HG02623 (cell line): ENCODE data around the gene POLG.

Experiments used
- ATAC-seq: cut with Tn5 transposase; IDR thresholded peaks from one replicate; pipeline ENCODE4 v1.9.1; 2021; ENCODE audit warnings: moderate library complexity; ENCODE audit not compliant: unreplicated experiment

POLG gene

DNA sequence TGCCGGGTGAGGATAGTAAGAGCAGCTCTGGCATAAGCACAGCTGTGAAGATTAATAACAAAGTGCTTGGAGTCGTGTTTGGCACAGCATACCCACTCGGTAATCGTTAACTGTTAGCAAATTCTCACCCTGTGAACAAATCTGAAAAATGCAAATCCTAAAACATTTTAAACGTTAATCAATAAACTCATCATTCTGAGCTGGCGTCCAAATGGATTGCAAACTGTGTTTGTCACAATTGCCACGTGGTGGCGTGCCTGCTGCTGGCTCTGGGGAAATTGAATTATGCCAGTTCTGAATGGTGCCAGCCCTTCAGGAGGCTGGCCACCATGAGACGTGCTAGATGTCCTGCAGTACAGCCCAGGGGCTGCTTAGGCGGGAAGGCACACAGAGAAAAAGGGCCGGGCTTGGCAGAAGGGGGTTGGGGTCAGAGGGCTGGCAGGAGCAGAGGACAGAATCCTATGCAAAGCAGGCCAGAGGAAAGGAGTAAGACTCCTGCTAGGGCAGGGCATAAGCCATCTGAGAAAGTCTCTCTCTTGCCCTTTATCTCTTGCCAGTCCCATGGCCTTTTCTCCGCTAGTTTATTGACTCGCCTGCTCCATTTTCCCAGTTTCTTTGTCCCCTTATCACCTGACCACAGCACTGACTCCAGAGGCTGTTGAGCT is 22.1 kb upstream of the POLG start:
- no peak for ATAC-seq

GRCh38 chr15:89353991-89354390 is 19.4 kb upstream of the POLG start:
- no peak for ATAC-seq

DNA sequence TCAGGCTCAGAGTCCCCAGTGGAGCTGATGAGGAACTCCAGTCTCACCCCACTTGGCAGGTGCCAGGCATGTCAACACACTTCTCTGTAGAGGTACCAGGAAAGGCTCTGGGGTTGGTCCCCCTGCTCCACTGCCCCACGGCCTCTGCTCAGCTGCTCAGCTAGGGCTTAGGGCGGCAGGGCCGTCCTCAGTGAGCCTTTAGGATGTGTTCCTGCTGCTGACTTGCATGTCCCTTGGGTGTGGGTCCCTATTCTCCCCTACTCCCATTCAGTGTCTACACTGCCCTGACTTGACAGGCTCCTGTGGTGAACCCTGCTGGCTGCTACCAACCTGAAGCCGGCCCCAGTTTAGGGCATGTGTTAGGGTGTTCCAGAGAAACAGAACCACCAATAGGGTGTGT is 17.9 kb upstream of the POLG start:
- ATAC-seq: no peak

DNA sequence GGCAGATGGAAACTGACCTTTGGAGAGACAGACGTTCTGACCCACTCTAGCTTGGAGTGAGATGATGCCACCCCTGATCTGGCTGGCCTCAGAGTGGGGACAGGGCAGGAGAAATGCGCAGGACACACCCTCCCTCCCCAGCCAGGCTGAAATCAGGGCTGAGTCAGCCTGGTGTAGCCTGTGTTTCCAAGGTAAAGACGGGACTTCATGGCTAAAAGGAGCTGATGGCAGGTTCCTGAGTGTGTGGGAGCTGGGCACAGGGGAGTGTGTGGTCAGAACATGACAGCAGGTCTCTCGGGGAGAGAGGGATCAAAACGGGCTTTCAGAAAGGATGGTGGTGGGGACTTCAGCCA is 14.6 kb upstream of the POLG start:
- no peak for ATAC-seq

DNA sequence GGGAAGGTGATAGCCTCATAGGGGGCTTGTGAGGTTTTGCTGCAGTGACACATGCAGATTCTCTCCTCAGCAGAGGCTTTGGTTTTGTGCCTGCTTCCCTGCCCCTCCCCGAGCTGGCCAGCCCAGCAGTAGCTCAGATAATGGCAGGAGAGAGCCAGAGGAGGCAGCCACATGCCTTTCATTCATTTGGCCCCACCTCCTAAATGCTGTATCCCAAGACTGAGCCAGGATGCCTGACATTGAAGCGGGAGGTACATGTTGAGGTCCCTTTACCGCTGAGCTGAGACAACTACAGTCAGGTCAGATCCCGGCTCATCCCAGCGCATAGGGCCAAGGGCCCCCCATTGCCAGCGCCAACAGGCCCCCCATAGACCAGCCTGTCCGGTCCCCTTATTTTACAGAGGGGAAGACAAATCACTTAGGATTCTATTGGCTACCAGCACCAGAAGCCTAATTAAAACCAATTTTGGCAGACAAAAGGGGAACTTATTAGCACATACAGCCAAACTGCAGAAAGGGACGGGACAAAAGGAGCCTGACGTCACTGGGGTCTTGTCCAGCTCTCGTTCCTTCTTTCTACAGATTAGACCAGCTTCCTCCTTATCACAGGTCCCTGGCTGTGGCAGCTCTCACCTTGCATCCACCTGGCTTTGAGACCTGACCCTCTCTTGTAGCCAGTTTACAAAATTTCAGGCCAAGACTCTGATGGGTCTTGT is 12.1 kb upstream of the POLG start:
- ATAC-seq: no peak

- no peak for ATAC-seq
Measured at GRCh38 chr15:89345248-89345647, 10.6 kb upstream of the POLG start.

DNA sequence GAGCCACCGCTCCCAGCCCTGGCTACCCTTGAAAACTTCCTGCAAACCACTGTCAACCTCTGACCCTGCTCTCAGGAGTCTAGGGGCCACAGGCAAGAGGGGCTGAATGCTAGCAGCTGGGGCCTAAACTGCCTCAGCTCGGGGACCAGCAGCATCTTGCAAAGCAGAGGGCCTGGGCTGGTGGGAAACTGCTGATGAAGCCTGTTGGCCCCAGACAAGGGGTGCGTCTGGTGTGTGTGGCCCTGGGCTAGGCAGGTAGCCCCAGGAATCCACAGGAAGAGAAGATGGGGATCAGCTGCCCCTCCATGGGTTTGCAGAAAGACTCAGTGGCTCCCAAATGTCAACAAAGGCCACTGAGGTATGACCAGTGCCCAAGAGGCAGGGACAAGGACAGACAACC is 8.2 kb upstream of the POLG start:
- no peak for ATAC-seq

DNA sequence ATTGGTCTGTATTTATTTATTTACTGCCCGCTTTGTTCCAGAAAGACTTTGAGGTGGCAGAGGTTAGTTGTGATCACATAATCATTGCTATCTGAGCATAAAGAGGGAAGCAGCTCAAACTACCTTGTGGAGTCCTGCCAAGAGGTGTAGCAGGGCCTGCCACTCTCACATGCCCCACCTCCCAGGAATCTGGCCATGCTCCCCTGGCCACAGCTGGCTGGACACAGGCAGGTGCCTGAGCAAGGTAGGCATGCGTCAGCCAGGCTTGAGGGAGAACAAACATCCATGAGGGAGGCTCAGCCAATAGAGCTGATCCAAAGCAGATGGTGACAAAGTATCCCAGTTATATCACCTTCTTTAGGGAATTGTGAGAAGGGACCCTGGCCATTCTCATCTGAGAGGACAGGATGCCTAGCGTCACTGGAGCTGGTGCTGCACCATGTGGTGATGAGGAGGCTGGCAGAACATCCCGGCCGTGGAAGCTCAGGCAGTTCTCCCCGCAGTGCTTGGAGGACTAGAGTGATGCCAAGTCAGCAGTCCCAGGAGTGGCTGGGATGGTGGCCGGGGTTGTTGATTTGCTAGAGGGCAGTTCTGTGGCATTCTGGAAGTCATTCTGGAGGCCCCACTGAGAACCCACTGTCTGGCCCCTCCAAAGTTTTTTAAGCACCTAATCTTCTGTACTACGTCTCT is 6.8 kb upstream of the POLG start:
- no peak for ATAC-seq

- no peak for ATAC-seq
Measured at GRCh38 chr15:89340573-89340972, 5.9 kb upstream of the POLG start.

- no peak for ATAC-seq
Measured at GRCh38 chr15:89338036-89338435, 3.4 kb upstream of the POLG start.

DNA sequence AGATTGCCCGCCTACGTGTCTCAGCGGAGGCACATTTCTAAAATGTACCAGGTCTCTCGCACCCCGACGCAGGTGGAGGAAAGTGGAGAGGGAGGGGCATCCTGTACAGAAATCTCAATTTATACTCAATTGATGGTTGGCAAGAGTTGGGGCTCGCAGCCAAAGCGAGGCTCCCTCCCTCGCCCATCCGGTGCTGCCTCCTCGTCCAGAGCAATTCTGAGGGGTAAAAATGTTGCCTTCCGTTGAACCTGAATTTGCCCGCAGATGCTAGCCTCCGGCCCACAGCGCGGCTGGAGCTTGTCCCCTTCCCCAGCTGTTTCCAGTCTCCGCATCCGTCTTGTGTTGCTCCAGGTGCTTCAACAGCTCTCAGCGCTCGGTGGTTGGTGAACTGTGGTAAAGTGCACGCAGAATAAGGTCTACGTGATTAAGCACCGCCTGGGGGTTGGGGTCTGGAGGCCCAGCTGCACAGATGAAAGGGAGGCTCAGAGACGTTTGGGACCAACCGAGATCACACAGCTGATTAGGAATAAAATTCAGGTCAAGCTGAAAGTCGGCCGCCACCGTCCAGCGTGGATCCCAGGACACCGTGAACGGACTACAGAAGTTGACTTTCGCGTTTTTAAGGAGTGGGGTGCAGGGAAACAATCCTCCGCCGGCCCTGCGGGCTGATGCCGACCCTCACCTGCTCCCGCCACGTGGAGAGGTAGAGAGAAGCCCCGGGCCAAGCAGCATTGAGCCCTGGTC is 846 bp upstream of the POLG start:
- no peak for ATAC-seq

GRCh38 chr15:89333959-89334509 is 590 bp downstream of the POLG start:
- no peak for ATAC-seq

DNA sequence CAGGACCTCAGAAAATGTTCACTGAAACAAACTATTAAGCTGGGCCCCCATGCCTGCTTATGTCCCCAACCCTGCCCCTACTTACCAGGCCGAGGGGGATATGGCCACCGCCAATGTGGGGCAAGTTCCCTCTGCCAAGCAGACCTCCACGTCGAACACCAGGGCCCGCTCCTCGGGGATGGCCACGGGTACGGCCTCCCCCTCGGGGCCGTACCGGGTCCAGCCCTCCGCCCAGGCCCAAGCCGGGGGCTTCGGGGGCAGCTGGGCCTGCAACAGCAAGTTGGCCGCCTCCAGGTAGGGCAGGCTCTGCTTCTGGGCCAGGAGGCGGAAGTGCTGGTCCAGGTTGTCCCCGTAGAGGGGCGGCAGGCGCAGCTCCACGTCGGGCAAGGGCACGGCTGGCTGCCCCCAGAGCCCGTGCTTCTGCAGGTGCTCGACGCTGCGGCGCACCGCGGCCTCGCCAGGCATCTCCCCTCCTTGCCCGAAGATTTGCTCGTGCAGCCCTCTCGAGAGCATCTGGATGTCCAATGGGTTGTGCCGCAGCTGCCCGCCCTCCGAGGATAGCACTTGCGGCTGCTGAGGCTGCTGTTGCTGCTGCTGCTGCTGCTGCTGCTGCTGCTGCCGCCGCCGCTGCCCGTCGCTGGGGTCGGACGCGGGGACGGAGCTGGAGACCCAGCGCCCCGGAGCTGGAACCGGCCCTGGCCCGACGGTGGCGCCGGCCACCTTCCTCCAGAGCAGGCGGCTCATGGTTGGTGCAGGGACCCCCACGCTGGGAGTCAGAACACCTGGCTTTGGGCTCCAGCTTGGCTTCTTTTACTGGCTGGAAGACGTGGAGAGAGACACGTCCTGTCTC is 1.4 kb downstream of the POLG start:
- no peak for ATAC-seq

- no peak for ATAC-seq
Measured at GRCh38 chr15:89332446-89332845, 2.2 kb downstream of the POLG start.

DNA sequence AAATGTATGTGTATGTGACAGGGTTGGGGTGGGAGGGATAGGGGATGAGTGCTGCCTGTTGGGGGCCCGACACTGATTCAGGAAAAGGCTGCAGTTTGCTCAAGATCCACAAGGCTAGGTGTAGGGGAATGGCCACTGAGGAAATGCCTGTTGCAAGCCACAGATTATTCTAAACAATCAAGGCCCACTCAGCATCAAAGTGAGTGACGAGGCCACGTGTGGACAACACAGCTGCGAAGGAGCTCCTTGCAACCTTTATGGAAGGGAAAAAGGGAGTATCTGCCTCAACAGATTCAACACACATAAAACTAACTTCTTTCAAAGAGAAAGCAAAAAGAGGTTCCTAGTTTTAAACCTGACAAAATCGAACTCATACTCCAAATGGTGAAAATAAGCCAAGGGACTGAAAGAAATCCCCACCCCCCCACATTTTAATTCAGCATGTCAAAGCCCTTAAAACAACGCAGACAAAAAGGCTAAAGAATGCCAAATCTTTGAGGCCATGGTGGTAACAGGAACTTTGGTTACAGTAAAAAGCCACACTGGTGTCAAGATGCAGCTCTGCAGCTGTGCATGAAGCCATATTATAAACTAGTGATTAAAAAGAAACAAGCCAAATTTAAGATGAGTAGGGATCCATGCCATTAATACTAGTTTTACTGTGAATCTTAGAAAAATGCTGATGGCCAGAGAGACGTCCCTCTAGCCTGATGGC is 3.6 kb downstream of the POLG start:
- ATAC-seq: no peak

DNA sequence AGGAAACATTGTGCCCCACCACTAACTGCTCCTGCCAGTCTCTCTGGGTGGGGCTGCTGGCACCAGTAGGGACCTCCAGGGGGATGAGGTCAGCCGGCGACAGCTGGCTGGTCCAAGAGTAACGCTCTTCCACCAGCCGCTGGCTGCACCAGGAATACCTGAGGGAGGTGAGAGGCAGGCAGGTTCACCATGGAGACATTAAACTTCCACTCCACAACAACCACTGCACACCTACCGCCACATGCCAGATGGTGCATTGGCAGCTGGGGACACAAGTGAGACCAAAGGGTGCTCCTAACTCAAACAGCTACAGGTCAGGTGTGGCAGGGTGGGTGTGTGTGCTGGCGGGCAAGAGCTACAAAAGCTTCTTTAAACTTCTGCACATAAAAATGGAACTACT is 4.5 kb downstream of the POLG start:
- no peak for ATAC-seq

GRCh38 chr15:89329329-89330084 is 5.1 kb downstream of the POLG start:
- ATAC-seq: no peak

DNA sequence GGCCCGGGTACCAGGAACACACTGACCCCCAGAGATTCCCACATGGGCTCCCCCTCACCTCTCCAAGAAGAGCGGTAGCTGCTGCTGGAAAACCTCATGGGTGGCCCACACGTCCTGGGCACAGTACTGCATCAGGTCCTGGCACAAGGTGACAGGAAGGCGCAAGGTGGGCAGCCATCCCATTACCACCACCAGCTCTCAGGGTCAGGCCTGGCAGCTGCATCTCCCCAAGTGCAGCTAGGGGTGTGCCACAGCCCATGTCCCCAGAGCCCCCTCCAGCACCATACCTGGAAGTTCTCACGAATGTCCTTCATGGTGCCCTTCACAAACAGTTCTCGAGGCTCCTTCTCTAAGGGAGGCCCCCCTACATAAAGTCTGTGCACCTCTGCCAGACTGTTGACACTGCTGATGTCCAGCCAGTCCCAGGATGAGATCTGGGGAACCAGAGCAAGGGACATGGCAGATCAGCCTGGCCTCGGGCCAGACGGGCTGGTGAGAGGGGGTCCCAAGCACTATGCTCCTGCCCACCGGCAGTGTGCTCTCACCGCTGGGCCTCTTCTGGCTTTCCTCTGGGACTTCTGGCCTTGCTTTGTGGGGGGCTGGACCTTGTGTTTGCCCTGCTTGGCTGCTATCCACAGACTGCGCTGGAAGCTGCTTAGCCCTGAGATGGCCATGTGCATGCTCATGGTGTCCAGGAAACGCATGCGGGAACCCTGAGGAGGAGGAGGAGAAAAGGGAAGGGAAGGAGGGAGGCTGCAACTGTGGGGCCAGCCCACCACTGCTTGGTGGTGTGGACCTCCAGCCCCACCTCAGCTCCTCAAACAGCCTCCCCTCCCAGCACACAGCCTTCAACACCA is 6.0 kb downstream of the POLG start:
- no peak for ATAC-seq
